ENCODE measurements around the gene CASZ1. TPM values are rescaled to one million over a fixed set of nuclear protein-coding genes. Genes with fewer than 3 reads are reported as not detected.

The CASZ1 gene
- total RNA-seq, 2 experiments from 2014 or later: 8.1 to 9.0 TPM

DNA sequence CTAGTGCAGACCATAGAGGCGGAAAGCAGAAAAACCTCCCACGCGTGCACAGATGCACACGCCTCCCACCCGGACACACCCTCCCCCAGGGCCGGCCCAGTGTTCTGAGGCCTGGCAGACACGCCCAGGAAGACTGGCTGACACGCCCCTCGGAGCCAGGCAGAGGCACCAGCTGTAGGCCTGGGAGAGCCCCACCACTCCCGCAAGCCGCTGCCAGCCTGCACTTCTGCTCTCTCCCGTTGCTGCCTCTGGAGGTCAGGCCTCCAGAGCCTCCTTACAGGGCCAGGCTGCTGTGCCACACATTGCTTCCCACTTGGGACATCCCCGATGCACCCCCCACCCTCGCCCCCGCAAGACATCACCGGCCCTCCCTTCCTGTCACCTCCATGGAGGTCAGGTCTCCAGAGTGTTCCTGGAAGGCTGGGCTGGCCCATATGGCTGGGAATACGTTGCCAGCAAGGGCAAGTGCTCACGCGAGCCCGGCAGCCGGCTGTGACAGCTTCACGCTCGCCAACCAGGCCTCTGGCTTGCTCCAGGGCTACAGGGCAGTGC is 40.4 kb downstream of the CASZ1 start:
- CTCF ChIA-PET: no interaction called here
- Mint-ChIP-seq H3K36me3 (ENCODE audit: low read depth) (no peaks in the 10 kb centered on the region), H3K27me3 (peaks cover 2% of the 10 kb centered on the region), H3K9me3 (no peaks in the 10 kb centered on the region), H3K27ac (no peak overlapping the region), H3K4me3 (no peak overlapping the region), H3K4me1 (peaks cover 3% of the 10 kb centered on the region)
- POLR2A ChIA-PET: no interaction called here
- peak; percentile 58 for DNase-seq

DNA sequence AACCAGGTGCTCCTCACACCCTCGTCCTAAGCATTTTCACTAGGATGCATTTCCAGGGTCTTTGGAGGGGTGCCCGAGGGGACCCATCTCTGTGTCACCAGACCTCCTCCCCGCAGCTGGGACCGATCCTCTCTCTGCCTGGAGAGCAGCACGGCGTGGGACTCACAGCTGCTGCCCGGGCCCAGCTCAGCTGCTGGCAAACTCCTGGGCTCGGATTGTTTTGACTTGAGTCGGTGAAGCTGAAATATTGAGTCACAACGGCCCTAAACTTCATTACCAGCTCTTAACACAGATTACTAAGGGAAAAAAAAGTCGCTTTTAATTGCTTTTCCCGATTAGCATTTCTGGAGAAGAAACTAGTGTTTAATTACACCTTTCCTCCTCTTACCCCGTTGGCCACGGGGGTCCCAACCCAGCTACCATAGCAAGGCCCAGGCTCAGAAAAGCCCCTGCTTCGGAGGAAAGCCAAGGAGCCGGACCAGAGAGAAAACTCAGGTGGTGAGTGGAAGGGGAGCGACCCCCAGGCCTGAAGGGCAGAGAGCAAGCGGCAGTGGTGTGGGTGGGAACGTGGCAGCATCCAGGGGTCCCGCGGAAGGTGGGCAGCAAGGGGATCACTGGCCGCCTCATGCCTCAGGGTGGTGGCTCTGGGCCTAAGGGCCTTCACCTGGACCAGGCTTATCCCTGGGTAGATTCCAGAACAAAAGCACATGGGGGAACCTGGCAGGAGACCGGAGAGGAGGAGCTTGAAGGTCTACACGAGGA is 41.7 kb downstream of the CASZ1 start:
- ChIA-PET CTCF (no interaction called here), POLR2A (no interaction called here)
- Mint-ChIP-seq H3K36me3 (ENCODE audit: low read depth) (no peaks in the 10 kb centered on the region), H3K4me3 (no peak overlapping the region), H3K27ac (no peak overlapping the region), H3K4me1 (peaks cover 3% of the 10 kb centered on the region), H3K27me3 (peaks cover 2% of the 10 kb centered on the region), H3K9me3 (no peaks in the 10 kb centered on the region)
- DNase-seq: no peak

GRCh38 chr1:10753299-10753698 is 43.1 kb downstream of the CASZ1 start:
- POLR2A ChIA-PET: no interaction called here
- Mint-ChIP-seq H3K4me1 (peaks cover 3% of the 10 kb centered on the region), H3K36me3 (ENCODE audit: low read depth) (no peaks in the 10 kb centered on the region), H3K27me3 (peaks cover 2% of the 10 kb centered on the region), H3K4me3 (no peak overlapping the region), H3K9me3 (no peaks in the 10 kb centered on the region), H3K27ac (no peak overlapping the region)
- DNase-seq: no peak
- CTCF ChIA-PET: no interaction called here

DNA sequence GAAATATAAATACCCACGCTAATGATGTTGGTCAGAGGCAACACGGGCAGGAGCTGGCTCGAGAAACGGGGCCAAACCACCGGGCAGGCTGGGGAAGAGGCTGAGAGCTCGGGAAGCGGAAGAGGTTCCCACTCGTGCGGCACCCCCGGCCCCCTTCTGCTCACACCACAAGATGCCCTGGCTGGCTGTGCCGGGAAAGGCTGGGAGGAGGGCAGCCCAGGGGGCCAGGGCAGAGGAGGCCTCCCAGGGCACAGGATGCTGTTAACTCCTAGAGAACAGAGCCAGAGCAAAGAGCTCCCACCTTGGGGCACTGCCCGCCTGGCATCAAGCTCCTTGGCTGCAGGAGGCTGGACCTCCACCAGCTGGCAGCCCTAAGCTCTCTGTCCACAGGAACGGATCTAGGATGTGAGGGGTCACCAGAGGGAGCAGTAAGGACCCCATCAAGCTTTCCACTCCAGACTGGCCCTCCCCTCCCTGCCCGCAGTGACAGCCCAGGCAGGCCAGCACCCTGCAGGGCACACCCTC is 44.8 kb downstream of the CASZ1 start:
- Mint-ChIP-seq H3K36me3 (ENCODE audit: low read depth) (no peaks in the 10 kb centered on the region), H3K9me3 (no peaks in the 10 kb centered on the region), H3K4me1 (peaks cover 3% of the 10 kb centered on the region), H3K27me3 (peaks cover 2% of the 10 kb centered on the region), H3K4me3 (no peak overlapping the region), H3K27ac (no peak overlapping the region)
- no peak for DNase-seq
- ChIA-PET CTCF (no interaction called here), POLR2A (no interaction called here)

DNA sequence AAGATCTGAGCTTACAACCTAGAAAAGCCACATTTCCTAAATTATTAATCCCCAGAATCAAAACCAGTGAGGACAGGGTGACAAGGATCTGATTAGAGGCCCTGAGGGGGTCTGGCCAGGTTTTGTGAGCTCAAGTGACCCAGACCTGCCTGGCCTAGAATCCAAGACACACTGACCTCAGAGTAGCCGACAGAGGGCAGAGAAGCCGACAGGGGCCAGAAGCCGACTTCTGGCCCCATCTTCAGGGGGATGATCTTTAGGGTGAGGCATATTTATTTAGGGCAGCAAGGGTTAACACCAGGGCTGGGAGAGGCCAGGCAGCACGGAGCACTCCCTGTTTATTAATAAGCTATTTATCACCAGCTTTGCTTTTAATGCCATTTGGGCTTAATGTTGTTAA is 45.3 kb downstream of the CASZ1 start:
- POLR2A ChIA-PET: no interaction called here
- CTCF ChIA-PET: no interaction called here
- H3K4me3 Mint-ChIP-seq: no peak overlapping the region
- peaks cover 2% of the 10 kb centered on the region for H3K4me1 Mint-ChIP-seq
- no peak overlapping the region for H3K27ac Mint-ChIP-seq
- no peaks in the 10 kb centered on the region for H3K9me3 Mint-ChIP-seq
- no peak for DNase-seq
- H3K27me3 Mint-ChIP-seq: peaks cover 2% of the 10 kb centered on the region
- no peaks in the 10 kb centered on the region for H3K36me3 Mint-ChIP-seq (ENCODE audit: low read depth)

DNA sequence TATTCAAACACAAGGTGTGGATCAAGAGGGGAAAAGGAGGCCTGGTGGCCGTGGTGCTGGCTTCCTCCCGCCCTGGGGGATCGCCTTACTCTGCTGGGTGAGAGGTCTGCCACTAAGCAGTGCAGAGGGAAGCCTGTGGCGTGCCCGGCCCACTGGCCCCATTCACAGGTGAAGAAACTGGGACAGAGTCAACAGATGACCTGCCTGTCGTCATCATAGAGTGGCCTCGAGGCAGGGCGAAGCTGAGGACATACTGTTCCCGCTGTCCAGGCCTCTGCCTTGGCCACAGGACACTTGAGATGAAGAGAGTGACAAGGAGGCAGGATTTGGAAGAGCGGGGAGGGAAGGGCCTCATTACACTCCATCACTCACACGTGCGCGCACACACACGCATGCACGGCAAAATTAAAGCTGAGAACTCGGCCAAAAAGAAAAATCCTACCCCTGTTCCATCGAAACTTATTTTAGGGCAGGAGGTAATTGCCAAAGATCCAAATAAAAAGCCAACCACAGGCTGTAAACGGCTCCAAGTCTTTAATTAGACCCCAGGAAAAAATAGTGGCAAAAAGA is 50.5 kb downstream of the CASZ1 start:
- POLR2A ChIA-PET: no interaction called here
- no peak overlapping the region for H3K27ac Mint-ChIP-seq
- no peak overlapping the region for H3K4me3 Mint-ChIP-seq

DNA sequence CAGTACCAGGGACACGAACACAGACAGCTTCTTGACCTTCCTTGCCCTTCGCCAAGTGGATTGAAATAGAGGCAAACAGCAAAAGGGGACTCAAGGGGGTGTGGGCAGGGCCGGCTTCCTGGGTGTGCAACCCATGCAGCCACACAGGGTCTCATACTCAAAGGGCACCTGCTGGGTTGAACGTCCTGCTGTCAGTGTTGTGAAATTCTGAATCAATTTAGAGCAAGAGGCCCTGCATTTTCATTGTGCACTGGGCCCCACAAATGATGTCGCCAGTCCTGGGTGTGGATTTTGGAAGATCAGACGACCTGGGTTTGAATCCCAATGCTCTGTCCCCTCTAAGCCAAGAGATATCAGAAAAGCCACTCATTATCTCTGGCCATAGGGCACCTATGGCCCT is 51.1 kb downstream of the CASZ1 start:
- no peak for DNase-seq
- ChIA-PET CTCF (no interaction called here), POLR2A (no interaction called here)
- H3K27me3 Mint-ChIP-seq: peaks cover 17% of the 10 kb centered on the region
- no peaks in the 10 kb centered on the region for H3K4me1 Mint-ChIP-seq
- no peaks in the 10 kb centered on the region for H3K36me3 Mint-ChIP-seq (ENCODE audit: low read depth)
- no peak overlapping the region for H3K27ac Mint-ChIP-seq
- H3K9me3 Mint-ChIP-seq: no peaks in the 10 kb centered on the region
- no peak overlapping the region for H3K4me3 Mint-ChIP-seq

More for the DNA sequence above, 50.5 kb downstream of the CASZ1 start:
- H3K9me3 Mint-ChIP-seq: no peaks in the 10 kb centered on the region
- peaks cover 17% of the 10 kb centered on the region for H3K27me3 Mint-ChIP-seq
- no peaks in the 10 kb centered on the region for H3K36me3 Mint-ChIP-seq (ENCODE audit: low read depth)
- CTCF ChIA-PET: no interaction called here
- H3K4me1 Mint-ChIP-seq: no peaks in the 10 kb centered on the region
- DNase-seq: no peak

GRCh38 chr1:10744654-10745238 is 51.7 kb downstream of the CASZ1 start:
- peaks cover 17% of the 10 kb centered on the region for H3K27me3 Mint-ChIP-seq
- POLR2A ChIA-PET: no interaction called here
- no peaks in the 10 kb centered on the region for H3K36me3 Mint-ChIP-seq (ENCODE audit: low read depth)
- H3K4me1 Mint-ChIP-seq: no peaks in the 10 kb centered on the region
- H3K27ac Mint-ChIP-seq: no peak overlapping the region
- CTCF ChIA-PET: no interaction called here
- no peaks in the 10 kb centered on the region for H3K9me3 Mint-ChIP-seq
- no peak for DNase-seq
- no peak overlapping the region for H3K4me3 Mint-ChIP-seq

GRCh38 chr1:10744029-10744428 is 52.4 kb downstream of the CASZ1 start:
- H3K27me3 Mint-ChIP-seq: peaks cover 17% of the 10 kb centered on the region

DNA sequence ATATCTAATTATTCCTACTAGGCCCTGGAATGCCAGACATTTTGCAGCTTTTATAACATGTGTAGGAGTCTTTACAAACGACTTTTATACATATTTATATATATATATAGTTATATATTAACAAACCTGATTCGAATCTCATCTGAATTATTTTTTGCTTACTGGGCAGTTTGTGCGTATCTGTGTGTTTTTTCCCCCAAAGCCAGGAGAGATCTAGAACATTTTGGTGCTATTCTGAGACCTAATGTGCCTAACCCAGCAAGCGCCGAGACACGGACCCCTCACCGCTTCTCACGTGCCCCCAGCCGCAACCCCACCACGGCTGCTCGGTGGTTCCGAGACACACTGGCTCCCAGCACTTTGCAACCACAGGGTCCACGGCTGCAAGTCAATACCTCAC is 54.8 kb downstream of the CASZ1 start:
- H3K27ac Mint-ChIP-seq: no peak overlapping the region

More at GRCh38 chr1:10744029-10744428, 52.4 kb downstream of the CASZ1 start:
- Mint-ChIP-seq H3K4me3 (no peak overlapping the region), H3K4me1 (no peaks in the 10 kb centered on the region), H3K36me3 (ENCODE audit: low read depth) (no peaks in the 10 kb centered on the region), H3K27ac (no peak overlapping the region), H3K9me3 (no peaks in the 10 kb centered on the region)
- CTCF ChIA-PET: no interaction called here
- POLR2A ChIA-PET: no interaction called here
- DNase-seq: no peak

DNA sequence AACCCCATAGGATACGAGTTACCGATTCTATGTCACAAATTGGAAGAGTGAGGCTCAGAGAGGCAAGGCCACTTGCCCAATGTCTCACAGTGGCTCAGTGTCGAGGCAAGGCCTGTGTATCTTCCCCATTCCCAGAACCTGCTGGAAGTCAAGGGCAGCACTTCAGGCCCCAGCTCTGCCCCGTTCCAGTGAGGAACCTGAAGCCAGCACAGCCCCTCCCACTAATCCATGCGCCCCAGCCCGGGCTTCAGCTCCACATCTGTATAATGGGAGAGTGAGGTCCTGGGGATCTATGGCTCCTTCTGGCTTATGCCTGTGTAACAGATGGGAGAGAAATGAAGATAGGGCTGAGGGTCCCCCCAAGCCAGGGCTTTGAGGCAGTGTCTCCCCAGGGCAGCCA is 56.3 kb downstream of the CASZ1 start:
- H3K27ac Mint-ChIP-seq: no peak overlapping the region
- H3K4me3 Mint-ChIP-seq: no peak overlapping the region
- POLR2A ChIA-PET: no interaction called here
- H3K4me1 Mint-ChIP-seq: no peaks in the 10 kb centered on the region
- H3K9me3 Mint-ChIP-seq: no peaks in the 10 kb centered on the region
- DNase-seq: no peak
- peaks cover 10% of the 10 kb centered on the region for H3K27me3 Mint-ChIP-seq
- H3K36me3 Mint-ChIP-seq (ENCODE audit: low read depth): no peaks in the 10 kb centered on the region
- CTCF ChIA-PET: no interaction called here

More for the DNA sequence above, 54.8 kb downstream of the CASZ1 start:
- no peak for DNase-seq
- CTCF ChIA-PET: no interaction called here
- no peaks in the 10 kb centered on the region for H3K36me3 Mint-ChIP-seq (ENCODE audit: low read depth)
- peaks cover 17% of the 10 kb centered on the region for H3K27me3 Mint-ChIP-seq
- H3K4me3 Mint-ChIP-seq: no peak overlapping the region
- no peaks in the 10 kb centered on the region for H3K9me3 Mint-ChIP-seq
- H3K4me1 Mint-ChIP-seq: no peaks in the 10 kb centered on the region
- POLR2A ChIA-PET: no interaction called here

DNA sequence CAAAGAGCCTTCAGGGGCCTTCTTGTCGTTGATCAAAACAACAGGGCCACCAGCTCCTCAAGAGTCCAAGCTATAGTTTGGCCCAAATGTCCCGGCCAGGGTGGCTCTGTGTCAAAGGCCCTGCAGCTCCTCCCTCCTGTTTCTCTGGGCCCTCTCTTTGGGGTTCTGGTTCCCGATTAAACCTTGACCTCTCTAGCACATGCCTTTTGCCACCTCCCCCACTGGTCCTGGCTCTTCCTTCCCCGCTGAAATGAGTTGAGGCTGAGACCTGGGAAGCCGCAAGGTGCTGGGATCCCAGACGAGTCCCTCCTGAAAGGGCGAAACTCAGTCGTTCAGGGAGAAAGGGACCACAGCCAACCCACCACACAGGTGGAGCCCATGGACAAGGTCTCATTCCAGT is 56.9 kb downstream of the CASZ1 start:
- ChIA-PET CTCF (no interaction called here), POLR2A (no interaction called here)
- no peaks in the 10 kb centered on the region for H3K9me3 Mint-ChIP-seq
- DNase-seq: no peak
- no peaks in the 10 kb centered on the region for H3K4me1 Mint-ChIP-seq
- no peaks in the 10 kb centered on the region for H3K36me3 Mint-ChIP-seq (ENCODE audit: low read depth)
- H3K27me3 Mint-ChIP-seq: peaks cover 10% of the 10 kb centered on the region
- H3K27ac Mint-ChIP-seq: no peak overlapping the region
- no peak overlapping the region for H3K4me3 Mint-ChIP-seq

GRCh38 chr1:10738061-10739058 is 58.1 kb downstream of the CASZ1 start:
- no peak overlapping the region for H3K27ac Mint-ChIP-seq
- POLR2A ChIA-PET: no interaction called here
- CTCF ChIA-PET: no interaction called here

More at GRCh38 chr1:10738061-10739058, 58.1 kb downstream of the CASZ1 start:
- H3K4me1 Mint-ChIP-seq: no peaks in the 10 kb centered on the region
- H3K4me3 Mint-ChIP-seq: no peak overlapping the region
- H3K9me3 Mint-ChIP-seq: no peaks in the 10 kb centered on the region
- no peaks in the 10 kb centered on the region for H3K36me3 Mint-ChIP-seq (ENCODE audit: low read depth)
- DNase-seq: no peak
- peaks cover 10% of the 10 kb centered on the region for H3K27me3 Mint-ChIP-seq

Data from activated CD4-positive, alpha-beta memory T cell treated with anti-CD3 and anti-CD28 coated beads, Interleukin-2, amount 10 ng/mL, durations not matched to agents 7 days and 5 days (primary cell).